WERI-Rb-1 (cell line): ENCODE data around the gene ACYP1.

Experiments used
- DNase-seq: peaks from one replicate; pipeline ENCODE4 v3.0.0-alpha.2; 2020
- H3K27ac ChIP-seq: fragments of 250-450 bp; sonication (Bioruptor Pico); 2 replicates; pipeline ENCODE4 v1.5.1; 2020; ENCODE audit warnings: mild to moderate bottlenecking, moderate library complexity
- H3K27me3 ChIP-seq: fragments of 250-450 bp; sonication (Bioruptor Pico); 2 replicates; pipeline ENCODE4 v1.5.1; 2021; ENCODE audit warnings: mild to moderate bottlenecking, low read depth, moderate library complexity; ENCODE audit not compliant: insufficient read depth, severe bottlenecking
- H3K36me3 ChIP-seq: fragments of 250-450 bp; sonication (Bioruptor Pico); 2 replicates; pipeline ENCODE4 v1.5.1; 2020; ENCODE audit warnings: mild to moderate bottlenecking, moderate library complexity
- H3K4me3 ChIP-seq: 2 replicates; pipeline ENCODE4 v1.5.1; 2011; ENCODE audit warnings: low read depth, mild to moderate bottlenecking, control low read depth, low read length
- H3K9me3 ChIP-seq: fragments of 250-450 bp; sonication (Bioruptor Pico); 2 replicates; pipeline ENCODE4 v1.5.1; 2021; ENCODE audit warnings: mild to moderate bottlenecking, moderate library complexity; ENCODE audit not compliant: severe bottlenecking
- TF ChIP-seq, protein P1 (sequence below): IDR thresholded peaks from 2 replicates; pipeline ENCODE4 v1.5.1; 2011; ENCODE audit warnings: low read depth, mild to moderate bottlenecking, control low read depth, inconsistent platforms, low read length

The ACYP1 gene

DNA sequence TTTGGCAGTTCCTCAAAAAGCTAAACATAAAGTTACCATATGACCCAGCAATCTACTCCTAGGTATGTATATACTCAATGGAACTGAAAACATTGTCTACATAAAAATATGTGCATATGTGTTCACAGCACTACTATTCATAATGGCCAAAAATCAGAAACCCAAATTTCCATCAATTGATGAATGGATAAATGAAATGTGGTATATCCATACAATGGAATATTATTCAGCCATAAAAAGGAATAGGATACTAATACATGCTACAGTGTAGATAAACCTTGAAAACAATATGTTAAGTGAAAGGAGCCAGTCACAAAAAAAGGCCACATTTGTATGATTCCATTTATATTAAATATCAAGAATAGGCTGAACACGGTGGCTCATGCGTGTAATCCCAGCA is 3.4 kb downstream of the ACYP1 start:
- TF ChIP-seq, protein P1, sequence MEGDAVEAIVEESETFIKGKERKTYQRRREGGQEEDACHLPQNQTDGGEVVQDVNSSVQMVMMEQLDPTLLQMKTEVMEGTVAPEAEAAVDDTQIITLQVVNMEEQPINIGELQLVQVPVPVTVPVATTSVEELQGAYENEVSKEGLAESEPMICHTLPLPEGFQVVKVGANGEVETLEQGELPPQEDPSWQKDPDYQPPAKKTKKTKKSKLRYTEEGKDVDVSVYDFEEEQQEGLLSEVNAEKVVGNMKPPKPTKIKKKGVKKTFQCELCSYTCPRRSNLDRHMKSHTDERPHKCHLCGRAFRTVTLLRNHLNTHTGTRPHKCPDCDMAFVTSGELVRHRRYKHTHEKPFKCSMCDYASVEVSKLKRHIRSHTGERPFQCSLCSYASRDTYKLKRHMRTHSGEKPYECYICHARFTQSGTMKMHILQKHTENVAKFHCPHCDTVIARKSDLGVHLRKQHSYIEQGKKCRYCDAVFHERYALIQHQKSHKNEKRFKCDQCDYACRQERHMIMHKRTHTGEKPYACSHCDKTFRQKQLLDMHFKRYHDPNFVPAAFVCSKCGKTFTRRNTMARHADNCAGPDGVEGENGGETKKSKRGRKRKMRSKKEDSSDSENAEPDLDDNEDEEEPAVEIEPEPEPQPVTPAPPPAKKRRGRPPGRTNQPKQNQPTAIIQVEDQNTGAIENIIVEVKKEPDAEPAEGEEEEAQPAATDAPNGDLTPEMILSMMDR: no peak
- peaks cover 7% of the 10 kb centered on the region for H3K9me3 ChIP-seq
- H3K36me3 ChIP-seq: peaks cover 34% of the 10 kb centered on the region
- DNase-seq: no peak
- no peaks in the 10 kb centered on the region for H3K27me3 ChIP-seq
- no peak overlapping the region for H3K4me3 ChIP-seq
- no peak overlapping the region for H3K27ac ChIP-seq

DNA sequence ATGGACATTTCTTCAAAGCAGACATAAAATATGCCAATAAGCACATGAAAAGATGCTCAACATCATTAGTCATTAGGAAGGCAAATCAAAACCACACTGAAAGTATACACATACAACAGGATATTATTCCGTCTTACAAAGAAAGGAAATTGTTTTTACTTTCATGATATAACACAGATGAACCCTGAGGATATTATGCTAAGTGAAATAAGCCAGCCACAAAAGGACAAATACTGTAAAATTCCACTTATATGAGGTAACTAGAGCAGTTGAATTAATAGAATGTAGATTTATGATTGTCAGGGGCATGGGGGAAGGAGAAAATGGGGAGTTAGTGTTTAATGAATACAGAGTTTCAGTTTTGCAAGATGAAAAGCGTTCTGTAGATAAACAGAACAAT is 4.2 kb downstream of the ACYP1 start:
- H3K4me3 ChIP-seq: no peak overlapping the region
- H3K9me3 ChIP-seq: peaks cover 7% of the 10 kb centered on the region
- peaks cover 35% of the 10 kb centered on the region for H3K36me3 ChIP-seq
- no peaks in the 10 kb centered on the region for H3K27me3 ChIP-seq
- H3K27ac ChIP-seq: no peak overlapping the region
- TF ChIP-seq, protein P1: no peak
- no peak for DNase-seq

DNA sequence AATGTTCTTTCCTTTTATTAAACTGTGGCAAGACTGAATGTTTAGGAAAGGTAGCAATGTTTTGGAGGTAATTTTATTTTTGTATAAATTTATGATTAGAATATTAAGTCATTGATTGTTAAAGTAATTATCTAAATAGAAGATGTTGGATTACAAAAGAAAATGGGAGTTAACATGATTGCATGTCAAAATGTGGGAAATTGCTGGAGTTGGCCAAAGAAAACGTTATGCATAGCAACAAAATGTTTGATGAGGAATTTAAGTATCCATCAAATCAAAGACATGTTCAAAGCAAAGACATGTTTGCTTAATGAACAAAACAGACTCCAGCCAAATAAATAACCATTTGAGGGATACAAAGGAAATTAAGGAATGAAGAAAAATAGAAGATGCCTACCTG is 9.4 kb downstream of the ACYP1 start:
- Histone ChIP-seq H3K27ac (no peak overlapping the region), H3K27me3 (no peaks in the 10 kb centered on the region), H3K9me3 (no peaks in the 10 kb centered on the region), H3K4me3 (no peak overlapping the region), H3K36me3 (peaks cover 7% of the 10 kb centered on the region)
- TF ChIP-seq, protein P1: no peak
- no peak for DNase-seq

DNA sequence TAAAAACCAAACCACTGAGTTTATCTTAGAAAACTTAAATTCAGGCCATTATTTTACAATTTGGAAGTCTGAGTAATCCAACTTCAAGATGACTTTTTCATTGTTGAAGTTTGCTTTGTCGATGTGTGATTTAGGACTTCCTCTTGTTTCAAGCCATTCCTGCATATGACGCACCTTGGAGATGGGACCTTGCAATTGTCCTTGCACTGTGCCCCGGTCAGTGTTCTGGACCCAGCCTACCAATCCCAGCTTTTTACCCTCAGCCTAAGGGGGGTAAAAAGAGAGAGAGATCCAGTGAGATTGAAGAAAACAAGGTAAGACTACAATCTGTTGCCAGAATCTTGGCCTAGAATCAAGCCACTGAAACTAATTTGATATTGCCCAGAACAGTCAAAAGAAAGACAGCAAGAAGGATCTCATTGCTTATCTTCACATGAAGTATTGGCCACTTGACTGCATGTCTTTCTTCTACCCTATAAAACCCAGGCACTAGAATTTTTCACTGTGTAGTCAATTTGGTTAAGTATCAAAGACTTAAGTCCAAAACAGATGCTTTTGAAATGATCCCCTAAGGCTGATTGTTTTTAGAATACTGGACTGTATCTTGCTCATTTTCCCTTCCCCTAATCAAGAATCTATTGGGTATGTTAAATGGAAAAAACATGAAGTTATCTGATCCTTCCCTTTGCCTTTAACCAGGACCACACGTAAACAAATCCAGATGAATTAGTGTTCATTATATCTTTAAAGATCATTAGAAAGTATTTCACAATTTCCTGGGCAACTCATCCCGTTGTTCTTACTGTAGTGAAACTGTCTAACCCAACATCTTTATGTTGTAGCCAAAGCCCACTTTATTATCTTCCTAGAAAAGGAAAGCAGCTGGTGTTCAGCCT is 10.2 kb downstream of the ACYP1 start:
- TF ChIP-seq, protein P1: no peak
- no peak overlapping the region for H3K4me3 ChIP-seq
- H3K36me3 ChIP-seq: peaks cover 15% of the 10 kb centered on the region
- no peak overlapping the region for H3K27ac ChIP-seq
- no peaks in the 10 kb centered on the region for H3K27me3 ChIP-seq
- DNase-seq: no peak
- no peaks in the 10 kb centered on the region for H3K9me3 ChIP-seq

DNA sequence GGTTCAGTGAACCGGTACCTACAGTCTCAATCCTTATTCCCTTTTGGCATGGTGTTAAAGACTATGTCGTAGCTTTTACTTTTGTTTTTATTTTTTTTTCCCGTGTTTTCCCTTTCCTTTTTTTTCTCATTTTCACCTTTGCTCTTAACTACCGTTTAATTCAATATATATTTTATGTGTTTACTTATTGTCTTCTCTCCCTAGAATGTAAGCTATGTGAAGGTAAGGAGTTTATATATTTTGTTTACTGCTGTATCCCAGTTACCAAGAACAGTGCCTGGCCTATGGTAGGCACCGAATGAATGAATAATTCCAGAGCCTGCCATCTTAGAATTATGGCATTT is 12.3 kb downstream of the ACYP1 start:
- DNase-seq: no peak
- no peaks in the 10 kb centered on the region for H3K9me3 ChIP-seq
- peak overlapping the region; percentile 59 for H3K4me3 ChIP-seq
- H3K27me3 ChIP-seq: no peaks in the 10 kb centered on the region
- TF ChIP-seq, protein P1: no peak
- H3K27ac ChIP-seq: no peak overlapping the region
- H3K36me3 ChIP-seq: peaks cover 15% of the 10 kb centered on the region
